ENCODE measurements around the gene LDLRAP1.

LDLRAP1 gene

GRCh38 chr1:25545767-25546166, 2.4 kb downstream of the LDLRAP1 start:
- Mint-ChIP-seq H3K4me1 (peaks cover 55% of the 10 kb centered on the region), H3K4me3 (peak overlapping the region; percentile 77), H3K27me3 (peaks cover under 1% of the 10 kb centered on the region), H3K9me3 (no peaks in the 10 kb centered on the region), H3K27ac (no peak overlapping the region), H3K36me3 (ENCODE audit: low read depth) (no peaks in the 10 kb centered on the region)
- DNase-seq = no peak
- ATAC-seq = no peak

GRCh38 chr1:25546193-25546592, 2.8 kb downstream of the LDLRAP1 start:
- H3K9me3 Mint-ChIP-seq = no peaks in the 10 kb centered on the region
- H3K4me3 Mint-ChIP-seq = no peak overlapping the region
- H3K36me3 Mint-ChIP-seq (ENCODE audit: low read depth) = no peaks in the 10 kb centered on the region
- H3K4me1 Mint-ChIP-seq = peaks cover 60% of the 10 kb centered on the region
- H3K27ac Mint-ChIP-seq = no peak overlapping the region
- DNase-seq (no peak), ATAC-seq (no peak)
- peaks cover 2% of the 10 kb centered on the region for H3K27me3 Mint-ChIP-seq

GRCh38 chr1:25548601-25549000, 5.2 kb downstream of the LDLRAP1 start:
- Mint-ChIP-seq H3K36me3 (ENCODE audit: low read depth) (no peaks in the 10 kb centered on the region), H3K9me3 (no peaks in the 10 kb centered on the region), H3K4me1 (peaks cover 80% of the 10 kb centered on the region), H3K27ac (peak overlapping the region; percentile 81), H3K4me3 (no peak overlapping the region), H3K27me3 (peaks cover 2% of the 10 kb centered on the region)
- DNase-seq (no peak), ATAC-seq (no peak)

GRCh38 chr1:25549273-25550154, 6.1 kb downstream of the LDLRAP1 start:
- peak; percentile 97 for ATAC-seq
- Mint-ChIP-seq H3K4me3 (peak overlapping the region; percentile 65), H3K9me3 (no peaks in the 10 kb centered on the region), H3K4me1 (peaks cover 78% of the 10 kb centered on the region), H3K27ac (peak overlapping the region; percentile 81), H3K27me3 (peaks cover 2% of the 10 kb centered on the region), H3K36me3 (ENCODE audit: low read depth) (no peaks in the 10 kb centered on the region)
- peak; percentile 86 for DNase-seq

- no peaks in the 10 kb centered on the region for H3K36me3 Mint-ChIP-seq (ENCODE audit: low read depth)
- H3K4me1 Mint-ChIP-seq = peaks cover 72% of the 10 kb centered on the region
- H3K9me3 Mint-ChIP-seq = no peaks in the 10 kb centered on the region
- peak; percentile 44 for ATAC-seq
- DNase-seq = no peak
- peak overlapping the region; percentile 65 for H3K4me3 Mint-ChIP-seq
- peak overlapping the region; percentile 81 for H3K27ac Mint-ChIP-seq
- H3K27me3 Mint-ChIP-seq = peaks cover 2% of the 10 kb centered on the region
Measured at GRCh38 chr1:25550155-25550506, 6.7 kb downstream of the LDLRAP1 start.

GRCh38 chr1:25550683-25551310, 7.4 kb downstream of the LDLRAP1 start:
- H3K27ac Mint-ChIP-seq = peak overlapping the region; percentile 81
- peaks cover 2% of the 10 kb centered on the region for H3K27me3 Mint-ChIP-seq
- no peak for DNase-seq
- H3K36me3 Mint-ChIP-seq (ENCODE audit: low read depth) = no peaks in the 10 kb centered on the region
- H3K4me1 Mint-ChIP-seq = peaks cover 70% of the 10 kb centered on the region
- H3K4me3 Mint-ChIP-seq = no peak overlapping the region
- H3K9me3 Mint-ChIP-seq = no peaks in the 10 kb centered on the region
- no peak for ATAC-seq

GRCh38 chr1:25553749-25554429, 10.5 kb downstream of the LDLRAP1 start:
- DNase-seq (no peak), ATAC-seq (no peak)
- H3K4me1 Mint-ChIP-seq = peaks cover 77% of the 10 kb centered on the region
- no peak overlapping the region for H3K27ac Mint-ChIP-seq
- no peaks in the 10 kb centered on the region for H3K9me3 Mint-ChIP-seq
- no peaks in the 10 kb centered on the region for H3K36me3 Mint-ChIP-seq (ENCODE audit: low read depth)
- peaks cover 2% of the 10 kb centered on the region for H3K27me3 Mint-ChIP-seq
- H3K4me3 Mint-ChIP-seq = no peak overlapping the region

- no peak for ATAC-seq
- H3K27me3 Mint-ChIP-seq = peaks cover 2% of the 10 kb centered on the region
- no peak overlapping the region for H3K27ac Mint-ChIP-seq
- no peak overlapping the region for H3K4me3 Mint-ChIP-seq
- H3K4me1 Mint-ChIP-seq = peaks cover 76% of the 10 kb centered on the region
- no peaks in the 10 kb centered on the region for H3K9me3 Mint-ChIP-seq
- no peaks in the 10 kb centered on the region for H3K36me3 Mint-ChIP-seq (ENCODE audit: low read depth)
- DNase-seq = no peak
Measured at GRCh38 chr1:25554430-25554780, 11.0 kb downstream of the LDLRAP1 start.

- DNase-seq (no peak), ATAC-seq (no peak)
- Mint-ChIP-seq H3K27ac (peak overlapping the region; percentile 4), H3K9me3 (no peaks in the 10 kb centered on the region), H3K27me3 (peaks cover 2% of the 10 kb centered on the region), H3K4me3 (no peak overlapping the region), H3K36me3 (ENCODE audit: low read depth) (no peaks in the 10 kb centered on the region), H3K4me1 (peaks cover 76% of the 10 kb centered on the region)
Measured at GRCh38 chr1:25554886-25555752, 11.7 kb downstream of the LDLRAP1 start.

GRCh38 chr1:25555753-25556092, 12.3 kb downstream of the LDLRAP1 start:
- ATAC-seq = no peak
- no peaks in the 10 kb centered on the region for H3K9me3 Mint-ChIP-seq
- peaks cover 1% of the 10 kb centered on the region for H3K27me3 Mint-ChIP-seq
- no peak for DNase-seq
- peak overlapping the region; percentile 4 for H3K27ac Mint-ChIP-seq
- peaks cover 76% of the 10 kb centered on the region for H3K4me1 Mint-ChIP-seq
- no peak overlapping the region for H3K4me3 Mint-ChIP-seq
- no peaks in the 10 kb centered on the region for H3K36me3 Mint-ChIP-seq (ENCODE audit: low read depth)

- Mint-ChIP-seq H3K27ac (no peak overlapping the region), H3K4me1 (peaks cover 76% of the 10 kb centered on the region), H3K36me3 (ENCODE audit: low read depth) (no peaks in the 10 kb centered on the region), H3K9me3 (no peaks in the 10 kb centered on the region), H3K4me3 (no peak overlapping the region), H3K27me3 (no peaks in the 10 kb centered on the region)
- no peak for DNase-seq
- ATAC-seq = no peak
Measured at GRCh38 chr1:25556132-25556670, 12.8 kb downstream of the LDLRAP1 start.

- Mint-ChIP-seq H3K36me3 (ENCODE audit: low read depth) (no peaks in the 10 kb centered on the region), H3K4me3 (no peak overlapping the region), H3K9me3 (no peaks in the 10 kb centered on the region), H3K27ac (no peak overlapping the region), H3K4me1 (peaks cover 76% of the 10 kb centered on the region), H3K27me3 (no peaks in the 10 kb centered on the region)
- DNase-seq = no peak
- peak; percentile 42 for ATAC-seq
Measured at GRCh38 chr1:25556791-25557476, 13.5 kb downstream of the LDLRAP1 start.

GRCh38 chr1:25557543-25557942, 14.1 kb downstream of the LDLRAP1 start:
- Mint-ChIP-seq H3K9me3 (no peaks in the 10 kb centered on the region), H3K27me3 (no peaks in the 10 kb centered on the region), H3K4me3 (no peak overlapping the region), H3K27ac (no peak overlapping the region), H3K4me1 (peaks cover 78% of the 10 kb centered on the region), H3K36me3 (ENCODE audit: low read depth) (no peaks in the 10 kb centered on the region)
- DNase-seq (no peak), ATAC-seq (no peak)

GRCh38 chr1:25559031-25559430, 15.6 kb downstream of the LDLRAP1 start:
- Mint-ChIP-seq H3K4me3 (no peak overlapping the region), H3K36me3 (ENCODE audit: low read depth) (no peaks in the 10 kb centered on the region), H3K27me3 (no peaks in the 10 kb centered on the region), H3K4me1 (peaks cover 79% of the 10 kb centered on the region), H3K9me3 (no peaks in the 10 kb centered on the region), H3K27ac (no peak overlapping the region)
- no peak for DNase-seq
- ATAC-seq = no peak

Data from activated naive CD8-positive, alpha-beta T cell treated with anti-CD3 and anti-CD28 coated beads, Interleukin-2, amount 50 U/mL, for 24 hours (primary cell).